ENCODE data around the gene ANO10. TPM values are rescaled to one million over a fixed set of nuclear protein-coding genes. Genes with fewer than 3 reads are reported as not detected.

The ANO10 gene
- total and polyA plus RNA-seq, 2 of the 8 experiments (the other 6 are each of a cell fraction or from before 2014, with no cell fraction given): 38.0 to 53.2 TPM

GRCh38 chr3:43366481-43366880, 255.3 kb downstream of the ANO10 start:
- CTCF ChIA-PET (ENCODE audit: partially characterized antibody): no interaction called here
- Histone ChIP-seq H3K4me2 (ENCODE audit: insufficient read depth in 1 of 2, low read depth in 2 of 2, low read length in 2 of 2) (no peak overlapping the region), H3K18ac (ENCODE audit: extremely low read depth, low read length) (no peak overlapping the region), H3K4ac (replicated peaks; ENCODE audit: insufficient read length, low read depth, low read length) (no peak overlapping the region), H3K27ac (ENCODE audit: low read depth, low read length) (no peak overlapping the region), H4K91ac (replicated peaks; ENCODE audit: insufficient read length, low read length) (no peak overlapping the region), H3K56ac (replicated peaks; ENCODE audit: insufficient read length, low read depth, low read length) (no peak overlapping the region), H4K5ac (ENCODE audit: insufficient read length, low read depth, low read length) (no peak overlapping the region), H3K27me3 (replicated peaks in 1 of 4; ENCODE audit: control insufficient read depth in 3 of 4, extremely low read depth in 1 of 4, insufficient read depth in 3 of 4, low read length in 3 of 4) (peaks cover 0 to 4% (median 1%) of the 10 kb centered on the region in 4 experiments; a peak in 2 of 7 replicates), H3K4me3 (ENCODE audit: extremely low read depth in 1 of 4, insufficient read depth in 2 of 4, low read depth in 3 of 4, low read length in 4 of 4) (no peak overlapping the region), H3K14ac (ENCODE audit: insufficient read length) (no peak overlapping the region), H3K9me3 (ENCODE audit: insufficient read depth in 2 of 2, low read depth in 1 of 2, low read length in 1 of 2) (no peaks in the 10 kb centered on the region), H3K23me2 (ENCODE audit: low read depth, low read length) (no peaks in the 10 kb centered on the region), H3K4me1 (replicated peaks in 1 of 4; ENCODE audit: control insufficient read depth in 3 of 4, insufficient read depth in 4 of 4, low read length in 3 of 4) (peaks cover 0 to 3% (median 2%) of the 10 kb centered on the region in 4 experiments; a peak in 4 of 7 replicates), H2BK5ac (ENCODE audit: low read depth, low read length) (no peak overlapping the region), H2BK120ac (replicated peaks; ENCODE audit: low read depth, low read length) (no peak overlapping the region), H3K79me2 (ENCODE audit: control insufficient read depth in 1 of 2, insufficient read depth in 2 of 2, low read length in 2 of 2) (no peaks in the 10 kb centered on the region), H2AFZ (ENCODE audit: low read length) (no peak overlapping the region), H2BK20ac (ENCODE audit: low read length) (no peak overlapping the region), H3K23ac (ENCODE audit: insufficient read length) (no peak overlapping the region), H4K8ac (ENCODE audit: extremely low read depth, insufficient read depth, low read length) (no peak overlapping the region), H3K79me1 (ENCODE audit: low read depth, low read length) (peaks cover 3% of the 10 kb centered on the region; the same call in 1 of the 2 replicates), H3K9ac (replicated peaks in 1 of 4; ENCODE audit: extremely low read depth in 1 of 4, low read depth in 3 of 4, low read length in 3 of 4) (no peak overlapping the region), H3K36me3 (ENCODE audit: control insufficient read depth in 2 of 4, insufficient read depth in 4 of 4, low read length in 3 of 4) (peaks cover 0 to 5% (median 0%) of the 10 kb centered on the region in 4 experiments; a peak in 2 of 8 replicates), H2BK15ac (ENCODE audit: low read length) (no peak overlapping the region), H4K20me1 (replicated peaks in 1 of 2; ENCODE audit: control insufficient read depth in 1 of 2, insufficient read depth in 2 of 2, low read length in 2 of 2) (peaks cover 0 to 3% of the 10 kb centered on the region in 2 experiments), H2BK12ac (ENCODE audit: low read depth, low read length) (no peak overlapping the region), H2AK5ac (ENCODE audit: low read depth, low read length) (no peak overlapping the region)
- no peak for DNase-seq (ENCODE audit: low read depth in 1 of 2, low spot score in 2 of 2)
- POLR2A ChIA-PET (ENCODE audit: partially characterized antibody): no interaction called here
- no peak for FAIRE-seq
- 92% methylated on average over 11 of the region's 11 CpGs; no CpG with 5 or more reads in 1 of the 2 experiments for WGBS, 2 experiments (ENCODE audit: extremely low coverage in 1 of 2, insufficient coverage in 1 of 2, insufficient read length in 1 of 2, insufficient replicate concordance in 2 of 2, low coverage in 1 of 2, low lambda C conversion rate in 2 of 2, missing lambda C conversion rate in 1 of 2)
- TF ChIP-seq SP4 (IDR thresholded peaks at IDR 0.05; ENCODE audit: low read length): no peak
- TF ChIP-seq ZNF274 (IDR thresholded peaks at IDR 0.05; ENCODE audit: borderline replicate concordance, extremely low read depth, low read length): no peak
- no peak for TF ChIP-seq YY1 (IDR thresholded peaks at IDR 0.05; ENCODE audit: low read depth, low read length)
- no peak for TF ChIP-seq RFX5 (IDR thresholded peaks at IDR 0.05; ENCODE audit: borderline replicate concordance, low read depth, low read length)

Data from H1 (cell line).